ENCODE data around the gene COG5. TPM values are rescaled to one million over a fixed set of nuclear protein-coding genes. Genes with fewer than 3 reads are reported as not detected.

The COG5 gene
- total and polyA plus RNA-seq, 5 donors, result 18.5 to 59.2 (median 42.2) TPM

DNA sequence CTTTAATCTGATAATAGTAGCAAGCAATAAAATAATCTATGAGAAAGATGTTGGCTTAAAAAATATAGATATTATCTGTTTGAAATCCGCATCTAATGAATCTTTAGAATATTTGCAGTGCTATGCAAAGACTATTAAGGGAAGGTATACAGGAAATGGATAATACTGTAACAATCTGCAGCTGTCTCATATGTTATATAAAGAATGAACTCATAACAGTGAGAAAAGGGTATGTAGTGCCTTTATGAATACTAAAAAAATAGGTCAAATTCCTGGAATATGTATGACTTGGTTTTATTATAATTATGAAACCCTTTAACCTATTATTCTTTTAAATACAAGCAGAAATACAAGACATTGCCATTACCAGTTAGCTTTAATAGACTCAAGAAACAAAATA lies 198.9 kb downstream of the COG5 start:
- no peaks in the 10 kb centered on the region for H3K27me3 ChIP-seq (ENCODE audit: control insufficient read depth, insufficient read depth)
- H3K4me1 ChIP-seq (ENCODE audit: control insufficient read depth, insufficient read depth, low read length), result no peaks in the 10 kb centered on the region
- no peaks in the 10 kb centered on the region for H3K9me3 ChIP-seq (ENCODE audit: control insufficient read depth, low read length)
- WGBS, result 89% methylated on average over 1 of the region's 1 CpG
- intact Hi-C loops (cut with DNase I), result no loop called here
- no peak overlapping the region for H3K27ac ChIP-seq (ENCODE audit: low read length)
- H3K4me3 ChIP-seq (ENCODE audit: low read length), result no peak overlapping the region
- ATAC-seq, result no peak
- no peak for DNase-seq

DNA sequence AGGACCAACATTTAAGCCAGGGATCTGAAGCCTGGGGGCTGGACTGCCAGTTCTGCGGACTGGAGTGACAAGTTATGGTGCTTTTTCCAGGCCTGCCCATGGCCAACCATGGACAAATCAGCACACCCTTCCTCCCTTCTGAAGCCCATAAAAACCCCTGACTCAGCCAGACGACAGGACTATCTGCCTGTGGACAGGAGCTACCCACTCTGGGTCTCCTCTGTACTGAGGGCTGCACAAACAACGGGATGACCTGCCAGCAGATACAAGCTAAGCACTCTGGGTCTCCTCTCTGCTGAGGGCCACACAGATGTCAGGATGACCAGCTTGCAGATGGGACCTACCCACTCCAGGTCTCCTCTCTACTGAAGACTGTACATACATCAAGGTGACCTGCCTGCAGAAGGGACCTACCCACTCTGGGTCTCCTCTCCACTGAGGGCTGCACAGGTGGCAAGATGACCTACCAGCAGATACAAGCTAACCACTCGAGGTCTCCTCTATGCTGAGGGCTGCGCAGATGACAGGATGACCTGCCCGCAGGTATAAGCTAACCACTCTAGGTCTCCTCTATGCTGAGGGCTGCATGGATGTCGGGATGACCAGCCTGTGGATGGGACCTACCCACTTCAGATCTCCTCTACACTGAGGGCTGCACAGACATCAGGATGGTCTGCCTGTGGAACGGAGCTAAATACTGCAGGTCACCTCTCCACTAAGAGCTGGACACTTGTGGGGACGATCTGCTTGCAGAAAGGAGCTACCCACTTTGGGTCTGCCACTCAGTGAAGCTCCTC lies 204.0 kb downstream of the COG5 start:
- WGBS, result 86% methylated on average over 9 of the region's 9 CpGs
- intact Hi-C loops (cut with DNase I), result no loop called here
- Histone ChIP-seq H3K4me3 (ENCODE audit: low read length) (no peak overlapping the region), H3K4me1 (ENCODE audit: control insufficient read depth, insufficient read depth, low read length) (no peaks in the 10 kb centered on the region), H3K27ac (ENCODE audit: low read length) (no peak overlapping the region), H3K9me3 (ENCODE audit: control insufficient read depth, low read length) (no peaks in the 10 kb centered on the region), H3K27me3 (ENCODE audit: control insufficient read depth, insufficient read depth) (no peaks in the 10 kb centered on the region)
- DNase-seq (no peak), ATAC-seq (no peak)

DNA sequence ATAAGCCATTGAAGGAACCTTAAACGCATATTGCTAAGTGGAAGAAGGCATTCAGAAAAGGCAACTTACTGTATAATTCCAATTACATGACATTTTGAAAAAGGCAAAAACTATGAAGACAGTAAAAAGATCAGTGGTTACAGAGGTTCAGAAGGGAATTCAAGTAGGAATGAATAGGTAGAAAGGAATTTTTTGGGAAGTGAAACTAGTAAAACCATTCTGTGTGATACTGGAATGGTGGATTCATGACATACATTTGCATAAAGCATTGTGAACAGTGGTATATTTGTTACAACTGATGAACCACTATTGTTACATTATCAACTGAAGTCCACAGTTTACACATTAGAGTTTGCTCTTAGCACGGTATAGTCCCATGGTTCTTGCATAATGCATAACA lies 208.1 kb downstream of the COG5 start:
- 96% methylated on average over 2 of the region's 2 CpGs for WGBS

DNA sequence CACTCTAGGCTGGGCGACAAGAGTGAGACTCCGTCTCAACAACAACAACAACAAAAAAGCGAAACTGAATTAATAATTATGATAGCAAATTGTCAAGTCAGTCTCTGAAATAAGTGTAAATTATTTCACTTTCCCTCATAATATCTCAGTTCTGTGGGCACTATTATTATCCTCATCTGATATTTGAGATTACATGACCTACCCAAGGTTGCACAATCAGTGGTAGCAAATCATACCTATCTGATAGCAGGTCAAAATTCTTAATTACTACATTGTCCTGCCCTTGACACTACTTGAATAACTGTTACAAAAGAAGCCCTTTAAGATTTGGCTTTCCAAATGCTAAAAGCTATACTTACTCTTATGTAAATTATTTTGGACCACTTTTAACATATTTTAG lies 209.1 kb downstream of the COG5 start:
- Histone ChIP-seq H3K4me1 (ENCODE audit: control insufficient read depth, insufficient read depth, low read length) (no peaks in the 10 kb centered on the region), H3K27ac (ENCODE audit: low read length) (no peak overlapping the region), H3K9me3 (ENCODE audit: control insufficient read depth, low read length) (no peaks in the 10 kb centered on the region), H3K27me3 (ENCODE audit: control insufficient read depth, insufficient read depth) (no peaks in the 10 kb centered on the region), H3K4me3 (ENCODE audit: low read length) (no peak overlapping the region)
- intact Hi-C loops (cut with DNase I), result no loop called here
- DNase-seq (no peak), ATAC-seq (no peak)
- 99% methylated on average over 3 of the region's 3 CpGs for WGBS

More for the DNA sequence above, 208.1 kb downstream of the COG5 start:
- Histone ChIP-seq H3K4me3 (ENCODE audit: low read length) (no peak overlapping the region), H3K27ac (ENCODE audit: low read length) (no peak overlapping the region), H3K9me3 (ENCODE audit: control insufficient read depth, low read length) (no peaks in the 10 kb centered on the region), H3K27me3 (ENCODE audit: control insufficient read depth, insufficient read depth) (no peaks in the 10 kb centered on the region), H3K4me1 (ENCODE audit: control insufficient read depth, insufficient read depth, low read length) (no peaks in the 10 kb centered on the region)
- ATAC-seq (no peak), DNase-seq (no peak)
- intact Hi-C loops (cut with DNase I), result no loop called here

DNA sequence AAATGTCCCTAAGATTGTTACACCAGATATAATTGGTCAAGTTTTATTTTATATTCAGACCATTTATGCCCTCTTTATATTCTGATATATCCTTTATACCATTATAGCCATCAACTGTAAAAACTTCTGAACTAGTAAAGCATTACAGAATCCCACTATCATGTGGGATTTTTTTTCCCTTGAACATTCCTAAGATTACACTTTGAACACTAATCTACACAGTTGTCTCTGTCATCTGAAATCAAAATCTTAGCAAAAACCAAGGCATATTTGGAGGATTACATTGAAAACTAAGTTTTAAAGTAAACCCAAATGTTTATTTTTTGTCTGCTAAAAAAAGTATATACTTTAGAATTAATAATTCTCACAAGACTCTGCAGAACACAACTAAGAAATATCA lies 210.0 kb downstream of the COG5 start:
- H3K27ac ChIP-seq (ENCODE audit: low read length), result no peak overlapping the region
- intact Hi-C loops (cut with DNase I), result no loop called here
- no peak for ATAC-seq

DNA sequence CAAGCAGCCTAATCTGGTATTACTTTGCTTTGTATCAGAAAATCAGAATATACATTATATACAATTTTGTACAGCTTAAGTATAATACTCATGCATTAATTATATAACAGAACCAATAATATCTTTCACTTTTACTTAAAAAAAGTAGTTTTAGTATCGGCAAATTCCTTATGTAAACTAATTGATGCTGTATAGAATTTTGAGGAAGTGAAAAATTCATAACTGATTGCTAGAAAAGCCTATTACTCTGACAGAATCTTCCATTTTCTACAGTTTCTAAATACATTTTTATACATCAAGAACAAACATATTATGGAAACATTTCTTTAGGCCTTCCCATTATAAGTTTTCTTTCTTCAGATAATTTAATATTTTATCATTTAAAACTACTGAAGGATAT lies 217.8 kb downstream of the COG5 start:
- 96% methylated on average over 1 of the region's 1 CpG for WGBS
- no peaks in the 10 kb centered on the region for H3K4me1 ChIP-seq (ENCODE audit: control insufficient read depth, insufficient read depth, low read length)
- DNase-seq, result no peak
- intact Hi-C loops (cut with DNase I), result no loop called here
- H3K27me3 ChIP-seq (ENCODE audit: control insufficient read depth, insufficient read depth), result no peaks in the 10 kb centered on the region
- no peak overlapping the region for H3K4me3 ChIP-seq (ENCODE audit: low read length)
- H3K9me3 ChIP-seq (ENCODE audit: control insufficient read depth, low read length), result no peaks in the 10 kb centered on the region
- no peak overlapping the region for H3K27ac ChIP-seq (ENCODE audit: low read length)
- ATAC-seq, result no peak

More for the DNA sequence above, 210.0 kb downstream of the COG5 start:
- Histone ChIP-seq H3K27me3 (ENCODE audit: control insufficient read depth, insufficient read depth) (no peaks in the 10 kb centered on the region), H3K4me3 (ENCODE audit: low read length) (no peak overlapping the region), H3K4me1 (ENCODE audit: control insufficient read depth, insufficient read depth, low read length) (no peaks in the 10 kb centered on the region), H3K9me3 (ENCODE audit: control insufficient read depth, low read length) (no peaks in the 10 kb centered on the region)
- DNase-seq, result no peak

DNA sequence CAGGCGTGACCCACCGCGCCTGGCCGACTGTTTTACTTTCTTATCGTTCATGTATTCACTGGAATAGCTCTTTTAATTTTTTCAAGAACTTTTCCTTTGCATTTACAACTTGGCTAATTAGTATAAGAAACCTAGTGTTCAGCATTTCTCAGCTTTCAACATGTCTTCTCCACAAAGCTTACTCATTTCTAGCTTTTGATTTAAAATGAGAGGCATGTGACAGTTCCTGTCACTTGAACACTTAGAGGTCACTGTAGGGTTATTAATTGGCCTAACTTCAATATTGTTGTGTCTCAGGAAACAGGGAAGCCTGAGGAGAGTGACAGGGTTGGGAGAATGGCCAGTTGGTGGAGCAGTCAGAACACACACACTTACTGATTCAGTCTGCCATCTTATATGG lies 218.9 kb downstream of the COG5 start:
- DNase-seq (no peak), ATAC-seq (no peak)
- Histone ChIP-seq H3K4me1 (ENCODE audit: control insufficient read depth, insufficient read depth, low read length) (no peaks in the 10 kb centered on the region), H3K4me3 (ENCODE audit: low read length) (no peak overlapping the region), H3K27ac (ENCODE audit: low read length) (no peak overlapping the region), H3K9me3 (ENCODE audit: control insufficient read depth, low read length) (no peaks in the 10 kb centered on the region), H3K27me3 (ENCODE audit: control insufficient read depth, insufficient read depth) (no peaks in the 10 kb centered on the region)
- WGBS, result 97% methylated on average over 5 of the region's 5 CpGs
- intact Hi-C loops (cut with DNase I), result no loop called here

DNA sequence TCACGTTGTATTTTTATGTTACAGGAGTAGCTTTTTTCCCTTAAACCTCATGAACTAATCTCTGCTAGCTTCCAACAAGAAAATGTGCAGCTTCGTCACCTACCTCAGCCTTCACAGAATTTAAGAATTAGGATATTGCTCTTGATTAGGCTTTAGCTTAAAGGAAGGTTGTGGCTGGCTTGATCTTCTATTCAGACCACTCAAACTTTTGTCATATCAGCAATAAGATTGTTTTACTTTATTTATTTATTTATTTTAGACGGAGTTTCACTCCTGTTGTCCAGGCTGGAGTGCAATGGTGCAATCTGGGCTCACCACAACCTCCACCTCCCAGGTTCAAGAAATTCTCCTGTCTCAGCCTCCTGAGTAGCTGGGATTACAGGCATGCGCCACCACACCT lies 219.4 kb downstream of the COG5 start:
- ATAC-seq, result no peak

DNA sequence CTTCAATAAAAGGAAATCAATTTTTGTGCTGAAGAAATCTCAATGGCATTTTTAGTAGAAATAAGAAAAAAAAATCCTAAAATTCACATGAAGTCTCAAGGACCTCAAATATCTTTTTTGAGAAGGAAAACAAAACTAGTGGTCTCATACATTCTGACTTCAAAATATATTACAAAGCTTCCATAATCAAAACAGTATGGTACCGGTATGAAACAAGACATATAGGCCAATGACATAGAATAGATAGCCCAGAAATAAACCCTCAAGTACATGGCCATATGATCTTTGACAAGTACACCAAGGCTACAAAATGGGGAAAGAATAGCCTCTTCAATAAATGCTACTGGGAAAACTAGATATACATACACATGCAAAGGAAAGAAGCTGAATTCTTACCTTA lies 225.6 kb downstream of the COG5 start:
- H3K27ac ChIP-seq (ENCODE audit: low read length), result no peak overlapping the region
- DNase-seq (no peak), ATAC-seq (no peak)
- intact Hi-C loops (cut with DNase I), result no loop called here
- no peaks in the 10 kb centered on the region for H3K4me1 ChIP-seq (ENCODE audit: control insufficient read depth, insufficient read depth, low read length)
- H3K4me3 ChIP-seq (ENCODE audit: low read length), result no peak overlapping the region
- WGBS, result 99% methylated on average over 1 of the region's 1 CpG
- H3K9me3 ChIP-seq (ENCODE audit: control insufficient read depth, low read length), result no peaks in the 10 kb centered on the region
- H3K27me3 ChIP-seq (ENCODE audit: control insufficient read depth, insufficient read depth), result no peaks in the 10 kb centered on the region

More for the DNA sequence above, 219.4 kb downstream of the COG5 start:
- H3K27ac ChIP-seq (ENCODE audit: low read length), result no peak overlapping the region
- H3K4me1 ChIP-seq (ENCODE audit: control insufficient read depth, insufficient read depth, low read length), result no peaks in the 10 kb centered on the region
- WGBS, result 99% methylated on average over 4 of the region's 4 CpGs
- no peaks in the 10 kb centered on the region for H3K27me3 ChIP-seq (ENCODE audit: control insufficient read depth, insufficient read depth)
- no peak for DNase-seq
- intact Hi-C loops (cut with DNase I), result no loop called here
- H3K9me3 ChIP-seq (ENCODE audit: control insufficient read depth, low read length), result no peaks in the 10 kb centered on the region
- no peak overlapping the region for H3K4me3 ChIP-seq (ENCODE audit: low read length)

DNA sequence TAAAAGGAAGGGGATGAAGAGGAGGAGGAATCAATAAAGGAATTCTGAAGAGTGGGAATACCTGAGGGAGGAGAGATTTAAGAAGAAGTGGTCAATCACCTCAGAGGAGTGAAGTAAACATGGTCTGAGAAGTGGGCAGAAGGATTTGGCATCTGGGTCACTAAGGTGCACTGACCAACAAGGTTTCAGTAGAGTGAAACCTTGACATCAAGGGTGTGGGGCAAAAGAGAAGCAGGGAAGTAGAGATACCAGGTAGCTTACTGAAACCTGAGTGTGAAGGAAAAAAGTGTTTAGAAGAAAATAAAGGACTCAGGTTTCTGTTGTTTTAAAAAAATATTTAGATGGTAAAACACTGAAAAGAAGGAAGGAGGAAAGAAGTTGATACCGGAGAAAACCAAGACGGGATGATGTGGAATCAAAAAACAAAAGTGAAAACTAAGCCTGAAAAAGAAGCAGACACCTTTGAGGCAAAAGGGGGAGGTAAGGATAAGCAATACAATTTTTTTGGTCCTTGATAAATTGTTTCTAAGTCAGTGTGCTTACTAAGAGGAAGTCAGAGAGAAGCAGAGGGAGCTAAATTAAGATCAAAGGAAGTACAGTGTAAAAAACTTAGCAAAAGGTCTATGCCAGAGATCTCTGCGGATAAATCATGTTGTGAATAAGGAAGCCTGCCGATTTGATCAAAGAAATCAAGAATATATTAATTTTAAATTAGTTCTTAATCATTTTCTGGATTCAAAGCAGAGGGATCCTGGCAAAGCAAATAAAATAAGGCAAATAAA lies 231.0 kb downstream of the COG5 start:
- Histone ChIP-seq H3K9me3 (ENCODE audit: control insufficient read depth, low read length) (no peaks in the 10 kb centered on the region), H3K27me3 (ENCODE audit: control insufficient read depth, insufficient read depth) (no peaks in the 10 kb centered on the region), H3K4me1 (ENCODE audit: control insufficient read depth, insufficient read depth, low read length) (no peaks in the 10 kb centered on the region), H3K27ac (ENCODE audit: low read length) (no peak overlapping the region), H3K4me3 (ENCODE audit: low read length) (no peak overlapping the region)
- 66% methylated on average over 4 of the region's 4 CpGs for WGBS
- no peak for DNase-seq
- intact Hi-C loops (cut with DNase I), result no loop called here
- no peak for ATAC-seq

DNA sequence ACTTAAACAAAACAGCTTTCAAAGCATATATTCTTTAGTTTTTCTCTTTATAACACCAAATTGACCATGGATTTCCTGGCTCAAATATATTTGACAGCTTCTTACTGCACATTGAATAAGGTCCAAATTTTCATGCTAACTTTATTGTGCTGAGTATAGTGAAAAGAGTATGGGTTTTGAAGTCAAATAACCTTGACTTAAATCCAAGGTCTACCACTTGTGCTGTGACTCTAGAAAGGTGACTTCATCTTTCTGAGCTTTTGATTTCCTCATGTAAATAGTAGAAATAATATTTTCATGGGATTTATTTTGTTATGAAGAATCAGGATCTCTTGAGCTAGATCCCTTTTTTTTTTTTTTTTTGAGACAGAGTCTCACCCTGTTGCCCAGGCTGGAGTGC lies 233.2 kb downstream of the COG5 start:
- Histone ChIP-seq H3K9me3 (ENCODE audit: control insufficient read depth, low read length) (no peaks in the 10 kb centered on the region), H3K4me3 (ENCODE audit: low read length) (no peak overlapping the region), H3K27ac (ENCODE audit: low read length) (no peak overlapping the region), H3K4me1 (ENCODE audit: control insufficient read depth, insufficient read depth, low read length) (no peaks in the 10 kb centered on the region), H3K27me3 (ENCODE audit: control insufficient read depth, insufficient read depth) (no peaks in the 10 kb centered on the region)
- DNase-seq (no peak), ATAC-seq (no peak)
- intact Hi-C loops (cut with DNase I), result no loop called here
